ENCODE results near the gene SLC6A6. TPM values are rescaled to one million over a fixed set of nuclear protein-coding genes. Genes with fewer than 3 reads are reported as not detected.

The SLC6A6 gene
- total RNA-seq, 2 donors from 2014 or later = 81.5 to 85.9 TPM

DNA sequence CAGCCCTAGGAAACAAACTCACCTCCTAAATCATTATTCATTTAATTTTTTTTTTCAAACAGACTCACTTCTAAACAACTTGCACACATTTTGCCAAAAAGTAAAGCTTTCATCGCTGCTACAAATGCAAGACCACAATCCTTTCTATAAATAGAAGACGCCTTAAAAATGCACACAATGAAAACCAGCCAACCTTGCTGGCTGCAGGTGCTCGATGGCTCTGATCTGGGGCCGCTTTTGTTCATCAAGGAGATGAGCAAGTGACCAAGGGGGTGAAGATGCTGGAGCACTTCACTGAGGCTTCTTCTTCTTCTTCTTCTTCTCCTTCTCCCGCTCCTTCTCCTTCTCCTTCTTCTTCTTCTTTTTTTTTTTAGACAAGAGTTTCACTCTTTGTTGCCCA is 12.7 kb upstream of the SLC6A6 start:
- no peak for DNase-seq (ENCODE audit: low spot score)
- H3K27me3 ChIP-seq = no peaks in the 10 kb centered on the region
- H3K4me3 ChIP-seq = no peak overlapping the region
- peaks cover 0 to 24% of the 10 kb centered on the region in 2 donors for H3K4me1 ChIP-seq
- TF ChIP-seq, protein P1, sequence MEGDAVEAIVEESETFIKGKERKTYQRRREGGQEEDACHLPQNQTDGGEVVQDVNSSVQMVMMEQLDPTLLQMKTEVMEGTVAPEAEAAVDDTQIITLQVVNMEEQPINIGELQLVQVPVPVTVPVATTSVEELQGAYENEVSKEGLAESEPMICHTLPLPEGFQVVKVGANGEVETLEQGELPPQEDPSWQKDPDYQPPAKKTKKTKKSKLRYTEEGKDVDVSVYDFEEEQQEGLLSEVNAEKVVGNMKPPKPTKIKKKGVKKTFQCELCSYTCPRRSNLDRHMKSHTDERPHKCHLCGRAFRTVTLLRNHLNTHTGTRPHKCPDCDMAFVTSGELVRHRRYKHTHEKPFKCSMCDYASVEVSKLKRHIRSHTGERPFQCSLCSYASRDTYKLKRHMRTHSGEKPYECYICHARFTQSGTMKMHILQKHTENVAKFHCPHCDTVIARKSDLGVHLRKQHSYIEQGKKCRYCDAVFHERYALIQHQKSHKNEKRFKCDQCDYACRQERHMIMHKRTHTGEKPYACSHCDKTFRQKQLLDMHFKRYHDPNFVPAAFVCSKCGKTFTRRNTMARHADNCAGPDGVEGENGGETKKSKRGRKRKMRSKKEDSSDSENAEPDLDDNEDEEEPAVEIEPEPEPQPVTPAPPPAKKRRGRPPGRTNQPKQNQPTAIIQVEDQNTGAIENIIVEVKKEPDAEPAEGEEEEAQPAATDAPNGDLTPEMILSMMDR (IDR thresholded peaks at IDR 0.05) = no peak
- H3K36me3 ChIP-seq = no peaks in the 10 kb centered on the region
- no peak overlapping the region for H3K27ac ChIP-seq
- no peaks in the 10 kb centered on the region for H3K9me3 ChIP-seq

DNA sequence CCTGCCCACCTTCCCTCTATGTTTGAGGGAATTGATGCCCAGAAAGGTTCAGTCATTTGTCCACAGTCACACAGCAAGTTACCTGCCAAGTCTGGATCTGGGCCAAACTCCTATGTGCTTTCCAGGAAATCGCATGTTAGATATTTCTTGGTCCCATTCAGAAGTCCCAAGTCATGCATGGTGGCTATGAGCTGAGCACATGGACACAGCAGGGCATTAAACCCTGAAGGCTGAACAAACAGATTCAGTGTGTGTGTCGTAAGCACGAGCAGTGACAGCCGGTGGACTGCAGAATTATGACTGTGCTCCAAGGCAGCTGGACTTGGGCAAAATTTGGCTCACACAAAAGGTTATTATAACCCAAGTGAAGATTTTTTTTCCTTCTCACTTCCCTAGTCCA is 11.4 kb upstream of the SLC6A6 start:
- TF ChIP-seq, protein P1 (IDR thresholded peaks at IDR 0.05) = no peak
- Histone ChIP-seq H3K9me3 (no peaks in the 10 kb centered on the region), H3K4me1 (peaks cover 0 to 24% of the 10 kb centered on the region in 2 donors), H3K27ac (no peak overlapping the region), H3K27me3 (no peaks in the 10 kb centered on the region), H3K36me3 (no peaks in the 10 kb centered on the region), H3K4me3 (no peak overlapping the region)
- no peak for DNase-seq (ENCODE audit: low spot score)

DNA sequence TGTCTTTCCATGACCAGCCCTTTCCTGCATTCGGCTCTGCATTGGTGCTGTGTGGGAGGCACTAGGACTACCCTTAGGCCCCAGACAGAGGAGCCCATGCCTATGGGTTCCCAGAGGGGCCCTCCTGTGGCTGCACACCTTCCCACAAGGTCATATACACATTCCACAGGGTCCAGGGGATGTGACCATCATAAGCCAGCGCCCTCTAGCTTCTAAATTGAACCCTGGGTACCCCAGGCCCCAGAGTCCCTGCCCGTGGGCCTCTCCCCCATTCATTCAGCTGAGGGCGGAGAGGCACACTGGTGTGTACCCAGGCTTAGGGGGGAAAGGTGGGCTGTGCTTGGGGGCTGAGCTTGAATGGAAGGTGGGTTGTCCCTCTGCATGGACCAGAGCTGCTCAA is 10.2 kb upstream of the SLC6A6 start:
- Histone ChIP-seq H3K4me1 (peaks cover 0 to 17% of the 10 kb centered on the region in 2 donors), H3K27ac (no peak overlapping the region), H3K36me3 (no peaks in the 10 kb centered on the region), H3K27me3 (no peaks in the 10 kb centered on the region), H3K4me3 (no peak overlapping the region), H3K9me3 (no peaks in the 10 kb centered on the region)
- DNase-seq (ENCODE audit: low spot score) = no peak
- TF ChIP-seq, protein P1 (IDR thresholded peaks at IDR 0.05) = no peak

DNA sequence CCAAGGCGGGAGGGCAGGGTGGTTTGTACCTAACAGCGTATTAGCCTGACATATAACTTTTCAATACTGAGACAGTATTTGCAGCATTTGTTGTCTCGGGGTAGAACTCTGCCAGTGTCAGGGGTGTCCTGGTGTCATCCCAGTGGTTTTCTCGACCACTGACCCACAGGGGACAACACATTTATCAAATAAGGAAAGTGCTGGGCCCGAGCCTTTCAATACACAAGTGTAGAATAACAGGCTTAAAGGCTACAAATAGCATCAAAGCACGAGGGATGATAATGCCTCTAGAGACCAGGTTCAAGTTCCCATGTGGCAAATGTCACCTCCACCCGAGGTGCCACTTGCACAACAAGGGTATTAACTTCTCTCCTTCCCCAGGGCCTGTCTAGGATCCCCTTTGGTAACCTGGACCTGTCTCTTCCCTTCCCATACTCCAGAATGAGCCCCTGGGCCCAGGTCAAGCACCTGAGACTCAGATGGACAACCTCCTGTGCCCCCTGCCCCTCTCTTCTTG is 9.5 kb upstream of the SLC6A6 start:
- DNase-seq (ENCODE audit: low spot score) = no peak
- Histone ChIP-seq H3K4me1 (peaks cover 0 to 17% of the 10 kb centered on the region in 2 donors), H3K27ac (no peak overlapping the region), H3K4me3 (no peak overlapping the region), H3K36me3 (no peaks in the 10 kb centered on the region), H3K27me3 (no peaks in the 10 kb centered on the region), H3K9me3 (no peaks in the 10 kb centered on the region)
- TF ChIP-seq, protein P1 (IDR thresholded peaks at IDR 0.05) = no peak

DNA sequence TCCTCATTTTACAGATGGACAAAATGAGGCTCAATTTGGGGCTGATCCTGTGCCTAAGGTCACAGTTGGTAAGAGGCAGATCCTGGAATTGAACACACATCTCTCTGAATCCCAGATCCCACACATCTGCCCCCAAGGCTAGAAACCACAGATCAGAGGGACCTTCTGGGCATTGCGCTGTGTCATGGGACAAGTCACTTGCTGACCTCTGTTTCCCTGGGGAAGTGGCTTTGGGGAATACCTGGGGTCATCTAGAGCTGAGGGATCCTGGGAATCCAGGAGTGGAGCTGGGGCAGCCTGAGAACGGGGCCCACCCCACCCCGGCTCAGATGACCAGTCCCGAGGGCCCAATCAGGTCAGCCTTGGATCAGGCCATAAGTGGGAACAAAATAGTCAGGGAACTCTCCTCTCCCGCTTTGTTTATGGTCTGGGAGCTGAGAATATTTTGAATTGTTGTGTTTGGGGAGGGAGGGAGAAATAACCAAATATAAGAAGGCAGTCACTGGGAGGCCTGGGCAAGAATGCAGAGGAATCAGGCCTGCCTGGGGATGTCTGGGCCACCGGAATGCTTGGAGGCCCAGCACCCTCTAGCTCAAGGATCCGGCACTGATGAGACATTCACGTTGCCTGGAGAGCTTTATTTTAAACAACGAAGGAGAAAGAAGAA is 8.8 kb upstream of the SLC6A6 start:
- no peaks in the 10 kb centered on the region for H3K9me3 ChIP-seq
- H3K4me3 ChIP-seq = no peak overlapping the region
- TF ChIP-seq, protein P1 (IDR thresholded peaks at IDR 0.05) = no peak
- H3K4me1 ChIP-seq = peaks cover 0 to 11% of the 10 kb centered on the region in 2 donors
- DNase-seq (ENCODE audit: low spot score) = no peak
- no peak overlapping the region for H3K27ac ChIP-seq
- H3K36me3 ChIP-seq = no peaks in the 10 kb centered on the region
- H3K27me3 ChIP-seq = no peaks in the 10 kb centered on the region

Data from right atrium auricular region (tissue), 2 donors.